CD8-positive, alpha-beta memory T cell (primary cell): Measurements from ENCODE around the gene SLC2A9. TPM values are rescaled to one million over a fixed set of nuclear protein-coding genes. Genes with fewer than 3 reads are reported as not detected.

Source experiments
- CTCF ChIA-PET: fragments of 350-600 bp; sonication (Branson Sonifier 250); formaldehyde crosslinking; loops from one replicate; lab custom pipeline; 2021; ENCODE audit warnings: antibody characterized with exemption; lab: Charles Lee
- POLR2A ChIA-PET: fragments of 350-600 bp; sonication (Branson Sonifier 250); formaldehyde crosslinking; loops from one replicate; lab custom pipeline; 2021; ENCODE audit warnings: antibody characterized with exemption; lab: Charles Lee
- DNase-seq, 5 donors: peaks; one replicate each; pipeline versions ENCODE4 v3.0.0 to v3.0.0-alpha.2; 2020 to 2022; ENCODE audit warnings: mixed read lengths in 1 of 5
- H3K27ac ChIP-seq: one replicate; pipeline ENCODE4 v1.7.0; 2013; ENCODE audit warnings: low read depth, mild to moderate bottlenecking, low read length, moderate library complexity
- H3K27me3 ChIP-seq: 2 replicates; pipeline ENCODE4 v1.7.0; 2013; ENCODE audit warnings: low read length, mild to moderate bottlenecking; ENCODE audit not compliant: insufficient read depth, poor library complexity, severe bottlenecking
- H3K36me3 ChIP-seq: 2 replicates; pipeline ENCODE4 v1.7.0; 2013; ENCODE audit warnings: mild to moderate bottlenecking, low read length, moderate library complexity; ENCODE audit not compliant: insufficient read depth
- H3K4me1 ChIP-seq: 2 replicates; pipeline ENCODE4 v1.7.0; 2013; ENCODE audit warnings: mild to moderate bottlenecking, low read length, moderate library complexity; ENCODE audit not compliant: insufficient read depth
- H3K4me3 ChIP-seq: 2 replicates; pipeline ENCODE4 v1.7.0; 2013; ENCODE audit warnings: mild to moderate bottlenecking, low read length
- H3K9me3 ChIP-seq: 2 replicates; pipeline ENCODE4 v1.7.0; 2013; ENCODE audit warnings: mild to moderate bottlenecking, low read length
- H3K27ac Mint-ChIP-seq, 8 donors: one replicate each; pipeline ENCODE4 v1.8.0; 2020 to 2021; ENCODE audit warnings: mixed read lengths in 8 of 8, mild to moderate bottlenecking in 6 of 8, inconsistent platforms in 3 of 8, moderate library complexity in 3 of 8
- H3K27me3 Mint-ChIP-seq, 2 donors: one replicate each; pipeline ENCODE4 v1.8.0; 2020 to 2021; ENCODE audit warnings: mixed read lengths in 2 of 2, mild to moderate bottlenecking in 1 of 2, moderate library complexity in 1 of 2
- H3K36me3 Mint-ChIP-seq, 3 donors: one replicate each; pipeline ENCODE4 v1.8.0; 2020 to 2021; ENCODE audit warnings: mixed read lengths in 3 of 3, inconsistent platforms in 1 of 3, mild to moderate bottlenecking in 1 of 3
- H3K4me1 Mint-ChIP-seq, 3 donors: one replicate each; pipeline ENCODE4 v1.8.0; 2020 to 2021; ENCODE audit warnings: mixed read lengths in 3 of 3, inconsistent platforms in 1 of 3, mild to moderate bottlenecking in 1 of 3
- H3K4me3 Mint-ChIP-seq, 7 donors: one replicate each; pipeline ENCODE4 v1.8.0; 2020 to 2021; ENCODE audit warnings: mixed read lengths in 7 of 7, mild to moderate bottlenecking in 6 of 7, moderate library complexity in 4 of 7, inconsistent platforms in 2 of 7
- H3K9me3 Mint-ChIP-seq, 5 donors: one replicate each; pipeline ENCODE4 v1.8.0; 2020 to 2022; ENCODE audit warnings: mixed read lengths in 5 of 5, mild to moderate bottlenecking in 3 of 5, moderate library complexity in 2 of 5, inconsistent platforms in 1 of 5
- polyA plus RNA-seq: library from polyadenylated mRNA; unstranded; fragments of 300-500 nt; fragmentation: Illumina TruSeq; gene quantifications from one replicate; pipeline ENCODE4 v1.2.3, GENCODE V29; 2021
- total RNA-seq, 2 experiments: library from RNA; stranded (reverse); gene quantifications; one replicate each; pipeline ENCODE4 v1.2.3, GENCODE V29; 2021

The SLC2A9 gene
- total and polyA plus RNA-seq, 3 experiments from 2014 or later: 1.8 to 3.1 (median 3.0) TPM

GRCh38 chr4:9929111-9929510, 92.2 kb downstream of the SLC2A9 start:
- no peaks in the 10 kb centered on the region for H3K36me3 Mint-ChIP-seq
- Histone ChIP-seq H3K9me3 (no peaks in the 10 kb centered on the region), H3K36me3 (no peaks in the 10 kb centered on the region), H3K4me1 (no peaks in the 10 kb centered on the region), H3K27me3 (no peaks in the 10 kb centered on the region), H3K27ac (no peak overlapping the region), H3K4me3 (no peak overlapping the region)
- no peak overlapping the region for H3K4me3 Mint-ChIP-seq
- no peaks in the 10 kb centered on the region for H3K9me3 Mint-ChIP-seq
- POLR2A ChIA-PET: no interaction called here
- CTCF ChIA-PET: no interaction called here
- DNase-seq: no peak
- no peak overlapping the region for H3K27ac Mint-ChIP-seq
- H3K4me1 Mint-ChIP-seq: no peaks in the 10 kb centered on the region
- peaks cover 3 to 9% of the 10 kb centered on the region in 2 donors for H3K27me3 Mint-ChIP-seq

- DNase-seq: no peak
- no peak overlapping the region for H3K4me3 Mint-ChIP-seq
- H3K27me3 ChIP-seq: no peaks in the 10 kb centered on the region
- POLR2A ChIA-PET: no interaction called here
- no peak overlapping the region for H3K27ac ChIP-seq
- CTCF ChIA-PET: no interaction called here
- peaks cover 3 to 9% of the 10 kb centered on the region in 2 donors for H3K27me3 Mint-ChIP-seq
- H3K4me1 Mint-ChIP-seq: no peaks in the 10 kb centered on the region
- no peaks in the 10 kb centered on the region for H3K36me3 Mint-ChIP-seq
- H3K27ac Mint-ChIP-seq: no peak overlapping the region
- H3K4me3 ChIP-seq: no peak overlapping the region
- no peaks in the 10 kb centered on the region for H3K9me3 ChIP-seq
- H3K9me3 Mint-ChIP-seq: no peaks in the 10 kb centered on the region
- no peaks in the 10 kb centered on the region for H3K36me3 ChIP-seq
- no peaks in the 10 kb centered on the region for H3K4me1 ChIP-seq
Measured at GRCh38 chr4:9927341-9928007, 93.8 kb downstream of the SLC2A9 start.

GRCh38 chr4:9926586-9926985, 94.7 kb downstream of the SLC2A9 start:
- Histone ChIP-seq H3K9me3 (no peaks in the 10 kb centered on the region), H3K27ac (no peak overlapping the region), H3K36me3 (no peaks in the 10 kb centered on the region), H3K4me3 (no peak overlapping the region), H3K4me1 (no peaks in the 10 kb centered on the region), H3K27me3 (no peaks in the 10 kb centered on the region)
- H3K4me3 Mint-ChIP-seq: no peak overlapping the region
- DNase-seq: no peak
- H3K27ac Mint-ChIP-seq: no peak overlapping the region
- H3K4me1 Mint-ChIP-seq: no peaks in the 10 kb centered on the region
- ChIA-PET POLR2A (no interaction called here), CTCF (no interaction called here)
- no peaks in the 10 kb centered on the region for H3K9me3 Mint-ChIP-seq
- H3K36me3 Mint-ChIP-seq: no peaks in the 10 kb centered on the region
- peaks cover 3 to 9% of the 10 kb centered on the region in 2 donors for H3K27me3 Mint-ChIP-seq

GRCh38 chr4:9925750-9926439, 95.4 kb downstream of the SLC2A9 start:
- no peak for DNase-seq
- ChIA-PET CTCF (no interaction called here), POLR2A (no interaction called here)
- Mint-ChIP-seq H3K9me3 (no peaks in the 10 kb centered on the region), H3K4me1 (no peaks in the 10 kb centered on the region), H3K36me3 (no peaks in the 10 kb centered on the region), H3K27ac (no peak overlapping the region), H3K4me3 (no peak overlapping the region), H3K27me3 (peaks cover 3 to 7% of the 10 kb centered on the region in 2 donors)
- Histone ChIP-seq H3K4me3 (no peak overlapping the region), H3K27ac (no peak overlapping the region), H3K27me3 (no peaks in the 10 kb centered on the region), H3K9me3 (no peaks in the 10 kb centered on the region), H3K4me1 (no peaks in the 10 kb centered on the region), H3K36me3 (no peaks in the 10 kb centered on the region)

- H3K27me3 Mint-ChIP-seq: peaks cover 0 to 7% of the 10 kb centered on the region in 2 donors
- H3K4me1 ChIP-seq: no peaks in the 10 kb centered on the region
- H3K36me3 ChIP-seq: no peaks in the 10 kb centered on the region
- H3K4me3 Mint-ChIP-seq: no peak overlapping the region
- no peaks in the 10 kb centered on the region for H3K36me3 Mint-ChIP-seq
- H3K27ac Mint-ChIP-seq: no peak overlapping the region
- CTCF ChIA-PET: no interaction called here
- no peaks in the 10 kb centered on the region for H3K9me3 ChIP-seq
- no peak overlapping the region for H3K27ac ChIP-seq
- POLR2A ChIA-PET: no interaction called here
- no peak for DNase-seq
- H3K4me3 ChIP-seq: no peak overlapping the region
- no peaks in the 10 kb centered on the region for H3K9me3 Mint-ChIP-seq
- no peaks in the 10 kb centered on the region for H3K27me3 ChIP-seq
- no peaks in the 10 kb centered on the region for H3K4me1 Mint-ChIP-seq
Measured at GRCh38 chr4:9924750-9925149, 96.5 kb downstream of the SLC2A9 start.

GRCh38 chr4:9923195-9923812, 98.0 kb downstream of the SLC2A9 start:
- ChIA-PET POLR2A (no interaction called here), CTCF (no interaction called here)
- H3K36me3 Mint-ChIP-seq: no peaks in the 10 kb centered on the region

GRCh38 chr4:9921326-9921725, 100.0 kb downstream of the SLC2A9 start:
- Mint-ChIP-seq H3K36me3 (no peaks in the 10 kb centered on the region), H3K27me3 (peaks cover 0 to 2% of the 10 kb centered on the region in 2 donors), H3K27ac (no peak overlapping the region), H3K4me3 (no peak overlapping the region), H3K4me1 (no peaks in the 10 kb centered on the region), H3K9me3 (no peaks in the 10 kb centered on the region)
- POLR2A ChIA-PET: no interaction called here
- CTCF ChIA-PET: no interaction called here
- Histone ChIP-seq H3K27ac (no peak overlapping the region), H3K4me1 (no peaks in the 10 kb centered on the region), H3K4me3 (no peak overlapping the region), H3K27me3 (no peaks in the 10 kb centered on the region), H3K9me3 (no peaks in the 10 kb centered on the region), H3K36me3 (no peaks in the 10 kb centered on the region)
- DNase-seq: no peak

More at GRCh38 chr4:9923195-9923812, 98.0 kb downstream of the SLC2A9 start:
- Histone ChIP-seq H3K9me3 (no peaks in the 10 kb centered on the region), H3K4me3 (no peak overlapping the region), H3K27ac (no peak overlapping the region), H3K4me1 (no peaks in the 10 kb centered on the region), H3K27me3 (no peaks in the 10 kb centered on the region), H3K36me3 (no peaks in the 10 kb centered on the region)
- H3K4me3 Mint-ChIP-seq: no peak overlapping the region
- peak overlapping the region in 1 of 8 donors; percentile 38 for H3K27ac Mint-ChIP-seq
- H3K27me3 Mint-ChIP-seq: peaks cover 0 to 7% of the 10 kb centered on the region in 2 donors
- no peaks in the 10 kb centered on the region for H3K9me3 Mint-ChIP-seq
- no peaks in the 10 kb centered on the region for H3K4me1 Mint-ChIP-seq
- DNase-seq: no peak

GRCh38 chr4:9920029-9920428, 101.3 kb downstream of the SLC2A9 start:
- H3K27ac ChIP-seq: no peak overlapping the region
- POLR2A ChIA-PET: no interaction called here
- Mint-ChIP-seq H3K27me3 (peaks cover 0 to 2% of the 10 kb centered on the region in 2 donors), H3K4me3 (no peak overlapping the region), H3K9me3 (no peaks in the 10 kb centered on the region), H3K4me1 (no peaks in the 10 kb centered on the region), H3K36me3 (no peaks in the 10 kb centered on the region), H3K27ac (no peak overlapping the region)
- no peak overlapping the region for H3K4me3 ChIP-seq
- H3K4me1 ChIP-seq: no peaks in the 10 kb centered on the region
- no peaks in the 10 kb centered on the region for H3K36me3 ChIP-seq
- H3K27me3 ChIP-seq: no peaks in the 10 kb centered on the region
- CTCF ChIA-PET: no interaction called here
- DNase-seq: no peak
- no peaks in the 10 kb centered on the region for H3K9me3 ChIP-seq
